Hippocampal formation (tissue), 2 donors: ENCODE measurements around the gene SERPINB13.
"Not testable (repeated sequence)": the region's sequence is repeated elsewhere in the genome, so short reads cannot be mapped to it uniquely, and the experiment has no call there.

ENCODE experiments used
- DNase-seq, 2 donors: peaks; one replicate each; lab custom pipeline; 2025; lab: John Stamatoyannopoulos, UW

The SERPINB13 gene

DNA sequence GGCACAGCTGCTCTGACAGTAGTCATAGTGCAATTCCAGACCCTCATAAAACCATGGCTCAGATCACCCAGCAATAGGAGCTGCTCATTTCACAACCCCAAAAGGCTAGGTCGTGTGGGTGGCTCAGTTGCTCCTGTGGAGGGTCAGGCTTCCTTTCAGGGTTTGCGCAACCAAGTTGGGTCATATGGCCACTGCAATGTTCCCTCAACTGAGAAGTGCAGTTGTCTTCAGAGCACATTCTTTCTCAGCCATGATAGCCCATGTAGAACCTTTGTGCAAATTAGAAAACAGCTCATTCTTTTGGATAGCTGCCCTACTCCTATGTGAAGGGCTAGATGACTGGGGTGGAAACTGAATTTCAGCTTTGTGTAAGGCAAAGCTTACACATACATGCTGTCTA lies 3.2 kb downstream of the SERPINB13 start:
- no peak for DNase-seq

DNA sequence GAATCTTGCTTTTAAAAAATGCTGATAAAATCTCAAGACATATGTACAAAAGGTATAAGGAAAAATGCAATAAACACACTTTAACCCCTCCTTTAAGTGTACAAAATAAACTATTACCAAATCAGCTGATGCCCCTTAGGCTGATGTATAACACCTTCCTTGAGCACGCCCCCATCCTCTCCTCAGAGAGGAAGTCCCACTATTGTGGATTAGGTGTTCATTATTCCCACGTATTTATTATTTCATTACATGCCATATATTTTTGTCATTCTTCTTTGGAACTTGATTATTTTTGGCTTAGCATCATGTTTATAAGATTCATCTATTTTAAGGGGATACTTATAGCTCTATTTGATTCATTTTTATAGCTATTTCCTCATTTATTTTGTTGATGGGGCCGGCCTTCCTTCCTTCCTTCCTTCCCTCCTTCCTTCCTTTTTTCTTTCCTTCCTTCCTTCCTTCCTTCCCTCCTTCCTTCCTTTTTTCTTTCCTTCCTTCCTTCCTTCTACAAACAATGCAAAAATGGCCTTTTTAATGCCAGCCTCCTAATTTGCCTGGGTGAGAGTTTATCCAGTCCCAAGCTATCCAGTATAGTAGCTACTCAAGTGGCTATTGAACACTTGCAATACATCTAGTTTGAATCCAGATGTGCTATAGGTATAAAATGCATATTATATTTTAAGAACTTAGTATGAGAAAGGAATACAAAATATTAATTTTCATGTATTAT lies 4.0 kb downstream of the SERPINB13 start:
- no peak for DNase-seq

DNA sequence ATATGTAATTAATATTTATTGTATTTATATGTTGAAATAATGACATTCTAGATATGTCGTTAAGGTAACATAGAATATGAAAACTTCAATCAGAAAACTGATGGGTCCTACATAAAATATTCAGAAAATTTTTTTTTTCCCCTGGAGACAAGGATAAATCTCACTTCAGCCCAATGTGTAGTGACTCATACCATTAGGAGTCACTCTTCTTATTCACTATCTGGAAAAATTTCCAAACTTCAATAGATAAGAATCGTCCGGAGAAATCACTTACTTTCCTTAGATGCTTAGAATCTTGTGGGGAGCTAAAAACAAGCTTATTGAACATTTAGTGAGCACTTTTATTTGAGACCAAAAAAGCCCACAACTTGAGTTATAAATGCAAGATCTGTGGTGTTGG lies 4.6 kb downstream of the SERPINB13 start:
- DNase-seq = no peak

GRCh38 chr18:63592471-63592870 lies 5.3 kb downstream of the SERPINB13 start:
- DNase-seq = no peak

GRCh38 chr18:63596964-63597363 lies 9.8 kb downstream of the SERPINB13 start:
- no peak for DNase-seq

- no peak for DNase-seq
Measured at GRCh38 chr18:63603355-63603754, 16.2 kb downstream of the SERPINB13 start.

- no peak for DNase-seq
Measured at GRCh38 chr18:63603772-63604171, 16.6 kb downstream of the SERPINB13 start.

GRCh38 chr18:63604791-63605567 lies 17.8 kb downstream of the SERPINB13 start:
- DNase-seq = no peak

DNA sequence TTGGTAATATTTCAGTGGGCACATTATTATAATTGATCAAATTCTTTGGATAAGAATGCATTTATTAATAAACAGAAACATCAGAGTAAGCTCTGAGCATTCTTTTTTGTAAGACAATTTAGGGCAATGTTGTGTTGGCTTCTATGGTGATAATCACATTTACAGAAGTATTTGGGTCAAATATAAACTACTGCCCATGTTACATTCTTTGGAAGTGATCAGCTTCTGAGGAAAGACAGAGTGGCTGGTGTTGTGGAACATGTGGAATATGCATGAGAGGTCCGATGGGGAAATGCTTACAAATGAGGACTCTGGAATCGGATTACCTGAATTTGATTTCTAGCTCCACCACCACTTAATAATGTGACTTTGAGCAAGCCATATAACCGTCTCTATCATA lies 19.4 kb downstream of the SERPINB13 start:
- no peak for DNase-seq

GRCh38 chr18:63613420-63613819 lies 26.3 kb downstream of the SERPINB13 start:
- no peak for DNase-seq

- no peak for DNase-seq
Measured at GRCh38 chr18:63617049-63617914, 30.1 kb downstream of the SERPINB13 start.

DNA sequence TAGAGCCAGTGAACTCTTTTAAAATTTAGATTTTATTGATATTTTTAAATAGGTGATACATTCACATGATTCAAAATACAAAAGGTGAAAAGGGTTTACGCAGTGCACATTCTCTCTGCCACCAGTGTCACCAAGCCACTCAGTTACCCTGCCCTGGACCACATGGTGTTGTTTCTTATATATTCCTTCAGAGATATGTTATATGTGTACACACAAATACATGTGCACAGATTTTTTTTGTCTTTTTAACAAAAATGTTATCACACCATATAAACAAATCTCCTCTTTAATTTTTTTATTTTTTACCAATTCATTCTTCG lies 30.7 kb downstream of the SERPINB13 start:
- DNase-seq = no peak

- no peak for DNase-seq
Measured at GRCh38 chr18:63619661-63620060, 32.5 kb downstream of the SERPINB13 start.

- no peak for DNase-seq
Measured at GRCh38 chr18:63624863-63625262, 37.7 kb downstream of the SERPINB13 start.

DNA sequence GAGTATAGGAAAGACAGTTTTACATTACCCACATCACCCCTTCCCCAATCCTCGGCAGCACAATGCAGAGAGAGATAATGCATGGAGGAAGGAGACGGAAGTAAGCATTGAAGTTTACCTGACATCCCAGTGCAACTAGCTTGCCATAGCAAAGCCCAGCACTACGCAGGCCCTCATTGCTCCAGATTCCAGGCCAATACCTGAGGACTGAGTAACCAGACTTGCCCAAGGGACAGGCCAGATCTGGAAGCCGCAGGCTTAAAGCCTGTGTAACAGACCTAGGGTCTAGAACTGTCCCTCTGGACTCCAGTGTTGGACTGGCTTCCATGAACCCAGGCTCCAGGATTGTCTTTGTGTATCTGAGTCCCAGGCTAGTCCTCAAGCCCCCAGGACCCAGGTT lies 39.3 kb downstream of the SERPINB13 start:
- no peak for DNase-seq

- DNase-seq = no peak
Measured at GRCh38 chr18:63627819-63628218, 40.7 kb downstream of the SERPINB13 start.

GRCh38 chr18:63637703-63638102 lies 50.6 kb downstream of the SERPINB13 start:
- no peak for DNase-seq

DNA sequence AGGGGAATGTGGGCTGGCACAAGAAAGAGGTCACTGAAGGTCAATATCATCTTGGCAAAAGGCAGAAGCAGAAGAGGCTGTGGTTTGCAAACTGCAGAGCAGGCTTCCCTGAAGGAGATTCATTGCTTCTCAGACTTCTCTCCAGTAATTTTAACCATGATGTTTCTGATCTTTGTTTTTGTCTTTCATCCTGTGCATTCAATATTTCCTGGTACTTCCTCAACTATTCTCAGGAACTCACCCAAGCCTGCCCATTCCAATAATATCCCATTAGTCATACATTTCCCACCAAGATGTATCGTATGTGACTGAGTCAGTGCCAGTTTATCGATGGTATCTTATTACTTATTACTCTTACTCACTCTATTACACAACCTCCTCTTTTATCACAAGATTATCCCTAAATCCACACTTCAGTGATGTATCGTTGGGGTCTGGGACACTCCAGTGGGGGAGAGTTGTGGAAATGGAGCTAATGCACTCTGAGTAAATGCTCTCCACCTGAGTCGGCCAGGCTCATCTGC lies 54.1 kb downstream of the SERPINB13 start:
- DNase-seq = not testable (repeated sequence)

- DNase-seq = not testable (repeated sequence)
Measured at GRCh38 chr18:63642668-63643356, 55.7 kb downstream of the SERPINB13 start.

DNA sequence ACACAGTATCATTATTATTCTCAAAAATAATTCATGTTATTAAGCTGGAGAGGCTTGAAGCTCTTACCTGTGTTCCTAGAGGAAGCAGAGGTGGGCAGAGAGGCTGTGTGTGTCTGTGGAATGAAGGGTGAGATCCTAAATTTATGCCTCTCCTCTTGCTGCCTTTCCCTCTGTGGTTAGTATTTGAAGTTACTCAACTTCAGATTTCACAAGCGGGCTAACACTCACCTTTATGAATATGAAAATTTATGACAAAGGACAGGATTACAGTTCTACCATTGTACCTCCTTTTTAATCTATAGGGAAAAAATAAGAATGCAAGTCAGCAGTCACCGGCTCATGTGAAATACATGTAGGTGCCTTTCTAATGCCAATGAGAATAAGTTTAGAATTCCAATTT lies 57.0 kb downstream of the SERPINB13 start, which contains the start of gene SERPINB4:
Gene SERPINB4, minus strand, starts transcription at position 115 of the 400 bp plus-strand sequence. CDS start 679 bp downstream, outside the sequence.
- DNase-seq = not testable (repeated sequence)

- DNase-seq = not testable (repeated sequence)
Measured at GRCh38 chr18:63644694-63645093, 57.6 kb downstream of the SERPINB13 start.

- no peak for DNase-seq
Measured at GRCh38 chr18:63646936-63647335, 59.8 kb downstream of the SERPINB13 start.
